ENCODE measurements around the gene BBS5. TPM values are rescaled to one million over a fixed set of nuclear protein-coding genes. Genes with fewer than 3 reads are reported as not detected.
"Not testable (repeated sequence)": the region's sequence is repeated elsewhere in the genome, so short reads cannot be mapped to it uniquely, and the experiment has no call there.

Gene BBS5
- total RNA-seq, 1 experiment from 2014 or later, result 3.4 TPM

DNA sequence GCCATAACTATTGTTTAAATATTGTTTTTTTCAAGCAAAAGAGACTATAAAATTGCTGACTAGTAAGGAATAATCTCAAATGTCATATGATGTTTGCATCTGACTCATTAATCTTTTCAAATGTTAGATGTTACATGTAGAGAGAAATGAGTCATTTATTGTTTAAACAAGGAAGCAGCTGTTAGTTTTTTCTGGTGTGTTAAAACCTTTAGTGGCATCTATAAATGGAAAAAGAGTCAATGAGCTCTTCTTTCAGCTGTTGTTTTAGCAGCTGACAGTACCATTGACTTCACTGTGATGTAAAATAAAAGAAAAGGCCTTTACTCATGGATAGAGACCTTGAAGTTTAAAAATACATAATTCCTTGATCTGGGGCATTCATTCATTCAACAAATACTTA is 28.4 kb downstream of the BBS5 start:
- no peaks in the 10 kb centered on the region for H3K9me3 ChIP-seq (replicated peaks)
- no peak overlapping the region for H3K27ac ChIP-seq
- peaks cover 9% of the 10 kb centered on the region for H3K4me1 ChIP-seq (replicated peaks)
- no peak overlapping the region for H3K4me3 ChIP-seq
- peak in 1 of 2 experiments; percentile 40 for DNase-seq (ENCODE audit: low read depth in 1 of 2, low spot score in 2 of 2)
- H3K36me3 ChIP-seq, result no peaks in the 10 kb centered on the region; the same call in 1 of the 2 replicates
- no peaks in the 10 kb centered on the region for H3K27me3 ChIP-seq (replicated peaks)

DNA sequence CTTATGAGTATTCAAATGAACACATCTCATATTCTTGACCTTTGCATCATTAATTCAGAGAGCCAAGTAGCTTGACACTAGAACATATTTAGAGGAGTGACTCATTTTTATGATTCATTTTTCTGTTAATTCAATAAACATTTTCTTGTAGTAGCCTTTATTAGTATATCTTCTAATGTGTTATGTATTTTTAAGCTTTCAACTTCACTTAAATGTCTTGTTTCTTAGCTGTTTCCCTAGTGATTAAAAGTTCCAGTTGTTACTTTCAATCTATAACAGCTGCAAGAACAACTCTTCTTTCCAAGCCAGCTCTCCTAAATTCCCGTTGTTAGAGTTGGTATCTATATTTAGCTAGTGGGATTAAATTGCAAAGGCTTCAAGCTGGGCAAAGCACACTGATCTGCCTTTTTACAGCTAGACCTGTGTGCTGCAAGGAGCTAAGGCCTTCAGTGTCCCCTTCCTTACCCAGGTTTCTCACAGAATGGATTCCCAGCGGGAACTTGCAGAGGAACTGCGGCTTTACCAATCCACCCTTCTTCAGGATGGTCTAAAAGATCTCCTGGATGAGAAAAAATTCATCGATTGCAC is 30.1 kb downstream of the BBS5 start, which contains the start of gene KLHL41:
TSS of gene KLHL41 (plus strand) at position 405 of the 588 bp plus-strand sequence. CDS start at position 482, 77 bp downstream.
- DNase-seq (ENCODE audit: low read depth in 1 of 2, low spot score in 2 of 2), result no peak
- H3K9me3 ChIP-seq (replicated peaks), result no peaks in the 10 kb centered on the region
- H3K4me3 ChIP-seq, result no peak within 1 kb of the TSS
- no peaks in the 10 kb centered on the region for H3K27me3 ChIP-seq (replicated peaks)
- H3K4me1 ChIP-seq (replicated peaks), result peaks cover 9% of the 10 kb centered on the region
- H3K27ac ChIP-seq, result no peak within 1 kb of the TSS
- no peaks in the 10 kb centered on the region for H3K36me3 ChIP-seq

DNA sequence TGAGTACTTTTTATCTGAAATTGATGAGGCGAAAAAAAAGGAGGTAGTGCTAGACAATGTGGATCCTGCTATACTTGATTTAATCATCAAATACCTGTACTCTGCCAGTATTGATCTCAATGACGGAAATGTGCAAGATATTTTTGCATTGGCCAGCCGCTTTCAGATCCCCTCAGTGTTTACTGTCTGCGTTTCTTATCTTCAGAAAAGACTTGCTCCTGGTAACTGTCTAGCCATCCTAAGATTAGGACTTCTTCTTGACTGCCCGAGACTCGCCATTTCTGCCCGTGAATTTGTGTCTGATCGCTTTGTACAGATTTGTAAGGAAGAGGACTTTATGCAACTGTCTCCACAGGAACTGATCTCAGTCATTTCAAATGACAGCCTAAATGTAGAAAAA is 30.7 kb downstream of the BBS5 start:
- DNase-seq (ENCODE audit: low read depth in 1 of 2, low spot score in 2 of 2), result no peak
- Histone ChIP-seq H3K9me3 (replicated peaks) (no peaks in the 10 kb centered on the region), H3K4me1 (replicated peaks) (peaks cover 9% of the 10 kb centered on the region), H3K4me3 (no peak overlapping the region), H3K27me3 (replicated peaks) (no peaks in the 10 kb centered on the region), H3K36me3 (no peaks in the 10 kb centered on the region), H3K27ac (no peak overlapping the region)

DNA sequence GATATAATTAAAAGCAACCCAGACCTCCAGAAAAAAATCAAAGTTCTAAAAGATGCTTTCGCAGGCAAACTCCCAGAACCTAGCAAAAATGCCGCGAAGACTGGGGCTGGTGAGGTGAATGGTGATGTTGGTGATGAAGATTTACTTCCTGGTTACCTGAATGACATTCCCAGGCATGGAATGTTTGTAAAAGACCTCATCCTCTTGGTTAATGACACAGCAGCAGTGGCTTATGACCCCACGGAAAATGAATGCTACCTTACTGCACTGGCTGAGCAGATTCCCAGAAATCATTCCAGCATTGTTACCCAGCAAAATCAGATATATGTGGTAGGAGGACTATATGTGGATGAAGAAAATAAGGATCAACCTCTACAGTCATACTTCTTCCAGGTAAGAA is 31.2 kb downstream of the BBS5 start:
- no peaks in the 10 kb centered on the region for H3K36me3 ChIP-seq
- DNase-seq (ENCODE audit: low read depth in 1 of 2, low spot score in 2 of 2), result no peak
- H3K4me1 ChIP-seq (replicated peaks), result peaks cover 9% of the 10 kb centered on the region
- H3K9me3 ChIP-seq (replicated peaks), result no peaks in the 10 kb centered on the region
- no peak overlapping the region for H3K27ac ChIP-seq
- H3K27me3 ChIP-seq (replicated peaks), result no peaks in the 10 kb centered on the region
- H3K4me3 ChIP-seq, result no peak overlapping the region

DNA sequence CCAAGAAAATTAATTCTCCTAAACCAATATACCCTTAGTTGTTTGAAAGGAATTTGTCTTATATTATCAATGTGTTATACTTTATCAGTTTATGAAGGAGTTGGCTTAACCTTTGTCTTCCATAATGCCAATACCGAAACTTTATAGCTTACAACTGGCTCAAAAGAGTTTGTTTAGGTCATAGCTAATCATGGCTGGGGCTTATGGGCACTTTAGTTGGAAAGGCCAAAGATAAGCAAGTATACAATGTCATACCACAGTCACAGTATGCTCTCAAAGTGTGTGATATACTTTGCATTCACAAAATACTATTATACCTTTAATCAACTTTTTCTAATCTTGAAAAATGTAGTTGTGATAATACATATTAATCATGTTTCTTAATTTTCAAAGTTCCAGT is 32.5 kb downstream of the BBS5 start:
- H3K27ac ChIP-seq, result no peak overlapping the region
- DNase-seq (ENCODE audit: low read depth in 1 of 2, low spot score in 2 of 2), result no peak
- no peak overlapping the region for H3K4me3 ChIP-seq
- H3K36me3 ChIP-seq, result no peaks in the 10 kb centered on the region
- H3K9me3 ChIP-seq (replicated peaks), result no peaks in the 10 kb centered on the region
- no peaks in the 10 kb centered on the region for H3K27me3 ChIP-seq (replicated peaks)
- peaks cover 9% of the 10 kb centered on the region for H3K4me1 ChIP-seq (replicated peaks)

DNA sequence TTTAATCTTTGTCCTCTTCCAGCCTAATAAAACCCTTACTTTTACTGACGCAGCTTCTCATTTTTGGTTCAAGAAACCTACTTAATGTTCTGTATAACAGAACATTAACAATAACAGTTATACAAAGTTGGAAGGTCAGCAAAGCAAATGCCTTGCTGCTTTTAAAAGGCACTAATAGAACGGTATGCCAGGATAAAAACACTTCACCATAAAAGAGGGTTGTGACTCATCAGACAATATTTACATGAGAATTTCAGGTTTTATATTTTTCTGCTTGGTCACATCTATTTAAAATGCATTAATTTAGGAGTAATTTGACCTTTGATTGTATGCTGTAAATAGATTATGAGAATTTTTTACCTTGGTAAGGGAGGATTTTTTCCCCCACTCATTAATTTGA is 33.2 kb downstream of the BBS5 start:
- Histone ChIP-seq H3K36me3 (no peaks in the 10 kb centered on the region), H3K9me3 (replicated peaks) (no peaks in the 10 kb centered on the region), H3K27ac (no peak overlapping the region), H3K27me3 (replicated peaks) (no peaks in the 10 kb centered on the region), H3K4me3 (no peak overlapping the region), H3K4me1 (replicated peaks) (peaks cover 5% of the 10 kb centered on the region)
- peak in 1 of 2 experiments; percentile 10 for DNase-seq (ENCODE audit: low read depth in 1 of 2, low spot score in 2 of 2)

DNA sequence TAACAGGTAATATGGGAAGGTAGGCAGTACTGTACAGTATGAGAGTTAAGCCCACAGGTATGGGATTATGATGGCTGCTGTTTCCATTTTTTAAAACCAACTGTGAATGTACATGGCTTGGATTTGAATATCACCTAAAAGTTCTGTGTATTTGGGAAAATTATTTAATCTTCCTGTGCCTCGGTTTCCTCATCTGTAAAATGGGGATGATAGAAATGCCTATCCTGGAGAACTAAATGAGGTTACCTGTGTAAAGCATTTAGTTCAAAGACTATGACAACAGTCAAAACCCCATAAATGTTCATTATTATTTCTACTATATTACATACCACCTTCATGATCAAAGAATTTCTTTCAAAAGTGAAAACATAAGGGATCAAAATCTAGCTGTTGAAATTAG is 33.8 kb downstream of the BBS5 start:
- Histone ChIP-seq H3K4me1 (replicated peaks) (peaks cover 1% of the 10 kb centered on the region), H3K4me3 (no peak overlapping the region), H3K27me3 (replicated peaks) (no peaks in the 10 kb centered on the region), H3K27ac (no peak overlapping the region), H3K36me3 (no peaks in the 10 kb centered on the region), H3K9me3 (replicated peaks) (no peaks in the 10 kb centered on the region)
- DNase-seq (ENCODE audit: low read depth in 1 of 2, low spot score in 2 of 2), result no peak

DNA sequence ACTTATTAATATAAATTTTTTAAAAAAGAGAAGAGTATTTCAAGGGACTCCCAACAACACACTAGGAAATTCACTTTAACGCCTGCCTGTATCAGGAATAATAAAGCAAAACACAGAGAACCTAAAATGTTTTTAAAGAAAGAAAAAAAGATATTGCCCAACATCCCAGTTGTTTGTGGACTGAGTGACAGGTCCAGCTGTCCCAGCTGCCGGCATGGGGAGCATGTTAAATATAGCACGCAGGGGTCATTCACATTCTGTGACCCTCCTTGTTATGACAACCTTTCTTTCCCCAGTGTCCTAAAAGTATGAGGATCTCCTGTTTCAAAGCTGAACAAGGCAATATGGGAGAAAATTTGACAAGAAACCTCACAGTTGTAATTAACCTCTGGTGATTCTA is 34.6 kb downstream of the BBS5 start:
- Histone ChIP-seq H3K9me3 (replicated peaks) (no peaks in the 10 kb centered on the region), H3K27me3 (replicated peaks) (no peaks in the 10 kb centered on the region), H3K27ac (no peak overlapping the region), H3K4me3 (no peak overlapping the region), H3K4me1 (replicated peaks) (no peaks in the 10 kb centered on the region), H3K36me3 (no peaks in the 10 kb centered on the region)
- DNase-seq (ENCODE audit: low read depth in 1 of 2, low spot score in 2 of 2), result no peak

DNA sequence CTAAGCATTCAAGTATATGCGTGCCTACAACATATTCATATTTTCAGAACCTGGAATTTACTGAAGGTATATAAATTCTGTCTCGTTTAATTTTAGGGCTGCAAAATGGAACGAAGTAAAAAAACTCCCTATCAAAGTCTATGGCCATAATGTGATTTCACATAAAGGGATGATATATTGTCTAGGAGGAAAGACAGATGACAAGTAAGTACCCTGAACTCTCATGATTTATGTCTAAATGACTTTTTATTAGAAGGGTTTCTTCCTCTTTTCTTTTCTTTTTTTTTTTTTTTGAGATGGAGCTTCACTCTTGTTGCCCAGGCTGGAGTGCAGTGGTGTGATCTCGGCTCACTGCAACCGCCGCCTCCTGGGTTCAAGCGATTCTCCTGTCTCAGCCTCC is 35.5 kb downstream of the BBS5 start:
- not testable (repeated sequence) for H3K27ac ChIP-seq; H3K27me3 ChIP-seq (replicated peaks)

DNA sequence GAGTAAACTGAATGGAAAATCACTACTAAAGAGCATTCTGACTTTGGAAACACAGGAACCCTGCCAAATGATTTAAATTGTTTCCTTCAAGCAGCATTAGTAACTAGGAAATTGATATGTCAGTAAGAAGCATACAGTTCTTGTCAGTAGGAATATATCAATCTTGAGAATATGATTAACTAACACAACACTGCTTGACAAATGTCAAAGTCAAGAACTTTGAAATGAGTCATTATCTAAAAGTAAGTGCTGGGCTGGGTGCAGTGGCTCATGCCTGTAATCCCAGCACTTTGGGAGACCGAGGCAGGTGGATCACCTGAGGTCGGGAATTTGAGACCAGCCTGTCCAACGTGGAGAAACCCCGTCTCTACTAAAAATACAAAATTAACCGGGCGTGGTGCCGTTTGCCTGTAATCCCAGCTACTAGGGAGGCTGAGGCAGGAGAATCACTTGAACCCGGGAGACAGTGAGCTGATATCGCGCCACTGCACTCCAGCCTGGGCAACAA is 37.2 kb downstream of the BBS5 start:
- not testable (repeated sequence) for H3K9me3 ChIP-seq (replicated peaks); H3K4me1 ChIP-seq (replicated peaks); H3K36me3 ChIP-seq; H3K4me3 ChIP-seq; H3K27ac ChIP-seq; DNase-seq (ENCODE audit: low read depth in 1 of 2, low spot score in 2 of 2); H3K27me3 ChIP-seq (replicated peaks)

More for the DNA sequence above, 35.5 kb downstream of the BBS5 start:
- DNase-seq (ENCODE audit: low read depth in 1 of 2, low spot score in 2 of 2); H3K9me3 ChIP-seq (replicated peaks); H3K36me3 ChIP-seq; H3K4me3 ChIP-seq; H3K4me1 ChIP-seq (replicated peaks): not testable (repeated sequence)

DNA sequence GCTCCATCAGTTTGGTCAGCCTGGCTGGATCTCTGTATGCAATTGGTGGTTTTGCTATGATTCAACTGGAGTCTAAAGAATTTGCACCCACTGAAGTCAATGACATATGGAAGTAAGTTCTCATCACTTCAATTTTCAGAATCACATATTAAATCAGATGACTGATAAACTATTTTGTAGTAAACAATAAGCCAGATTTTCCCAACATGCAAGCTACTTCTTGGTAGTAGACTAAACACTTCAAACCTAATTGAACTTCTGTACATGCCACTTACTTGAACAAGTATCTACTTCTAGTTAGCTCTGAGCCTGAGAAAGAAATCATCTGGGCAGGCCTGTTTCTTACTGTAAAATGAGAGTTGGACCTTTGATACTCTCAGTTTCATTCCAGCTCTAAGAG is 41.6 kb downstream of the BBS5 start:
- H3K36me3 ChIP-seq, result no peaks in the 10 kb centered on the region
- H3K27me3 ChIP-seq (replicated peaks), result no peaks in the 10 kb centered on the region
- no peaks in the 10 kb centered on the region for H3K4me1 ChIP-seq (replicated peaks)
- no peak overlapping the region for H3K27ac ChIP-seq
- no peak for DNase-seq (ENCODE audit: low read depth in 1 of 2, low spot score in 2 of 2)
- H3K9me3 ChIP-seq (replicated peaks), result no peaks in the 10 kb centered on the region
- H3K4me3 ChIP-seq, result no peak overlapping the region

DNA sequence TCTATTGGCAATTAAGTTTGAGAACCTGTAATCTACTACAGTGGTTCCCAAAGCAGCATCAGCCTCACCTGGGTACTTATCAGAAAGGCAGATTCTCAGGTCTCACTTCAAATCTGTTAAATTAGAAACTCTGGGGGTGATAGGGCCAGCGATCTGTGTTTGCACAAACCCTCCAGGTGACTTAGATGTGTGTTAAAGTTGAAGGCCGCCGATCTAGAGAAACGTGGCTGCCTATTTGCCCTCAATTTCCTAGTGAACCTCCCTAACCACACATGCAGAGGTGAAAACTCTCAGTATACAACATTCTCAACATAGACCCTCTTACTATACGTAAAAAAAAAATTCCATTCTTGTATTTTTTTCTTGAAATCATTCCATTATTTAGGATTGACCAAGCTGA is 44.4 kb downstream of the BBS5 start:
- no peaks in the 10 kb centered on the region for H3K9me3 ChIP-seq (replicated peaks)
- no peak overlapping the region for H3K4me3 ChIP-seq
- H3K36me3 ChIP-seq, result no peaks in the 10 kb centered on the region
- no peak for DNase-seq (ENCODE audit: low read depth in 1 of 2, low spot score in 2 of 2)
- H3K27me3 ChIP-seq (replicated peaks), result no peaks in the 10 kb centered on the region
- H3K27ac ChIP-seq, result no peak overlapping the region
- no peaks in the 10 kb centered on the region for H3K4me1 ChIP-seq (replicated peaks)

DNA sequence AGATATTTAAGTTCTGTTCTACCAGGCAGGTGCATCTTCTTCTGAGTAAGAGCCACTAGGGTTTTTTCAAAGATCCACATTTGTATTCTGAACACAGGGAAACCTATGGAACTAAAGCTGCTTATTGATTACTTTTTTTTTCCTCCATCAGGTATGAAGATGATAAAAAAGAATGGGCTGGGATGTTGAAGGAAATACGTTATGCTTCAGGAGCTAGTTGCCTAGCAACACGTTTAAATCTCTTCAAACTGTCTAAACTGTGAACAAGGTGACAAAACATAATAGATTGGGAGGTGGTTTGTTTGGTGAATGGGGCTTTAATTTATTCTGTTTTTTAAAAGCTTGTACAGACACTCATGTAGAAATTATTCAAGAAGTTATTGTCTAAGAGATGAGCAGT is 46.1 kb downstream of the BBS5 start:
- DNase-seq (ENCODE audit: low read depth in 1 of 2, low spot score in 2 of 2), result no peak
- H3K4me1 ChIP-seq (replicated peaks), result no peaks in the 10 kb centered on the region
- H3K4me3 ChIP-seq, result no peak overlapping the region
- H3K36me3 ChIP-seq, result 0 out of 2 replicates have a peak, but pooled peaks cover 4% of the 10 kb centered on the region
- H3K9me3 ChIP-seq (replicated peaks), result no peaks in the 10 kb centered on the region
- no peak overlapping the region for H3K27ac ChIP-seq
- no peaks in the 10 kb centered on the region for H3K27me3 ChIP-seq (replicated peaks)

DNA sequence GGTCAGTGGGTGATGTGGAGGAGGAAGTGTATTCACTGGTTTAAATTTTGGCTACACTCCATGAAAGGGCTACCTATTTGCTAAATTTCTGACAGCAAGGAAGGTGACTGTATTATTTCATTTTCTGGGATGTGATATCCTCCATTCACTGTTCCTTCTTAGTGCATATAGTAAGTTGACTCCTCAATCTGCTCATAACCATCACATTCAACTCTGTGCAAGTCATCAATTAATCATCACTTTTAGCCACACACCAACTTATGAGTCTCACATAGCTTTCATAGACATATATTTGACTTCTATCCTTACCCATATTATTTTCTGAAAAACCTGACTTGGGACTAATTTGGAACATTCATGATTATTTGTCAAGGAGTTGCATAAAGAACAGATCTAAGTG is 47.2 kb downstream of the BBS5 start:
- H3K36me3 ChIP-seq, result 0 out of 2 replicates have a peak, but pooled peaks cover 4% of the 10 kb centered on the region
- DNase-seq (ENCODE audit: low read depth in 1 of 2, low spot score in 2 of 2), result no peak

DNA sequence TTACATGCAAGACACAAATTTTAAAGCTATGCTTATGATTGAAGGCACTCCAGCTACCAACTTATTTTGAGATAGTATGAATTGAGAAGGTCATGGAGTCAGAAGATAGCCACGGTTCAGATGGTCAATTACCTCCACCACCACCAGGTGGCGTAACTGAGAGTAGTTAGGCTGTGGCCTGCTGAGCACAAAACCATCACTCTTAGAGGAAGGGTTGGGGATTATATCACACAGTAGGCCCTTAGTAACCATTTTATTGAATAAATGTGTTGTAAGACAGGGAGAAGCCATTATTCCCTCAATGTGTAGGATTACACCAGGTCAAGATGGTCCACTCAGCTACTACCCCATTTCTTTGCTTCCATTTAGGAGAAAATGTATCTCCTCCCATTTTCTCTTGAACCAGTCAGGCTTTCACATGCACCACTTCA is 49.0 kb downstream of the BBS5 start:
- Histone ChIP-seq H3K4me3 (no peak overlapping the region), H3K9me3 (replicated peaks) (no peaks in the 10 kb centered on the region), H3K27ac (no peak overlapping the region), H3K4me1 (replicated peaks) (no peaks in the 10 kb centered on the region), H3K27me3 (replicated peaks) (no peaks in the 10 kb centered on the region), H3K36me3 (0 out of 2 replicates have a peak, but pooled peaks cover 4% of the 10 kb centered on the region)
- peak; percentile 41 to 65 for DNase-seq (ENCODE audit: low read depth in 1 of 2, low spot score in 2 of 2)

More for the DNA sequence above, 47.2 kb downstream of the BBS5 start:
- no peaks in the 10 kb centered on the region for H3K4me1 ChIP-seq (replicated peaks)
- no peak overlapping the region for H3K27ac ChIP-seq
- H3K4me3 ChIP-seq, result no peak overlapping the region
- H3K27me3 ChIP-seq (replicated peaks), result no peaks in the 10 kb centered on the region
- no peaks in the 10 kb centered on the region for H3K9me3 ChIP-seq (replicated peaks)

Measured in SJSA1 (cell line).